Dedifferentiated amniotic fluid mesenchymal stem cell (primary cell): Measurements from ENCODE around the gene GLIS1.

Experiments used
- DNase-seq: peaks from one replicate; pipeline ENCODE4 v3.0.0-alpha.2; 2016; ENCODE audit errors: extremely low spot score

Gene GLIS1

GRCh38 chr1:53736290-53736689, 2.7 kb downstream of the GLIS1 start:
- no peak for DNase-seq

DNA sequence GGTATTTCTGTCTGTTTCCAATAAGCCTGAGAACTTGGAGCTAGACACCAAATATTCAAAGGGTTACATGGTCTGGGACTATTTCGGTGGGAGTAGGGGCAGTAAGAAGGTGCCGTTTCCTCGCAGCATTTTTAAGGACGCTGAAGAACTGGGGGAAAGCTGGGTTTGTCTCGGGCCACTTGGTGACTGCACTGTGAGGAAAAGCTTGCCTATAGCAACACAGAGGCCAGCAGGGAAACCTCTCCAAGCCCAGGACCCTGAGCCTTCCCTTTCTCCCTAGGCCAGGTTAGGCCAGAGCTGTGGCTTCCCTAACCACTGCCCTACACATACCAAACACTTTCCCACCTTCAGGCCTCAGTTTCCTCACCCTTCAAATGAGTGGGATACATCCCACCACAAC, 3.3 kb downstream of the GLIS1 start:
- DNase-seq, result no peak

- DNase-seq, result no peak
These were observed 3.7 kb downstream of the GLIS1 start for GRCh38 chr1:53735261-53735660.

DNA sequence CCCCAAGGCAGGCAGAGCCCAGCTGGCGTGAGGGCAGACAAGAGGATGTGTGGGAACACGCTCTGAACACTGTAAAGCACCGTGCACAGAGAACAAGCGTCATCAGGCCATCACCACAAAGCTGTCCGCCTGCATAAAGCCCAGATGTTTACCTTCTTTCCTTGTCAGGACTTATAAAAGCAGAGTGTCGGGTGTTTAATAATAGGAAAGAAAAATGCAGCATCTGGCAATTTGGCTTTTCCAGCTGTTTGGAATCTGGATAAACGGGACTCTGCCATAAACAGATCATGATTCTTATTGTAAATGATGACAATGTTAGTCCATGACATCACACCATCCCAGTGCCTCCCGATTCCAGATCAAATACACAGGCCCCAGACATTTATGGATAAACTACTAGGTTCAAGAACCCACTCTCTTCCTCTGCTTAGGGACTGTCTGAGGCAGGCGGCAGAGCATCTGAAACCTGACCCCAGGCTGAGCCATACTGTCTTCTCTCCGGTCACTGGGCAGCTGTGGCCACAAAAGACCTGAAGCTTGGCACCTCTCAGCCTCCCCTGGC, 4.2 kb downstream of the GLIS1 start:
- no peak for DNase-seq

GRCh38 chr1:53733975-53734649, 4.9 kb downstream of the GLIS1 start:
- no peak for DNase-seq

DNA sequence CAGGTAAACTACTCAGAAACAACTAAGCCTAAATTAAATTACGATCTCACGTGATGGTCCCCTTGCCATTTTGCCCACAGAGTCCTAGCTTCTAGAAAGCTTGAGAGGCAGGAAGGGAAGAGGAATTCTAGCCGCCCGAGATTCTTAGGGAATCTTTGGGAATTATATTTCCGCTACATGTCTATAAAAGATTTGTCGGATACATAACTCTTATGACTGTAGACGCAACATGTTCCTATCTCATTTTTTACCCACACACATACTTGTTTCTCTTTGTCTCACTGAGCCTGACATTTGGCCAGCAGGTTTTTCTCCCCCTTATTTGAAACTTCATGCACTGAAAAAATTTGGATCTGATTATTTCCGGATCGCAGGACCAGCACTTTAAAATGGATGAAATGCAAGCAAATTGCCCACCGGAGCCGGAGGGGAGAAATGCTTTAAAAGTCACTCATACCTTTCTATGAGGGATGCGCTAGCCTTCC, 5.5 kb downstream of the GLIS1 start:
- no peak for DNase-seq

DNA sequence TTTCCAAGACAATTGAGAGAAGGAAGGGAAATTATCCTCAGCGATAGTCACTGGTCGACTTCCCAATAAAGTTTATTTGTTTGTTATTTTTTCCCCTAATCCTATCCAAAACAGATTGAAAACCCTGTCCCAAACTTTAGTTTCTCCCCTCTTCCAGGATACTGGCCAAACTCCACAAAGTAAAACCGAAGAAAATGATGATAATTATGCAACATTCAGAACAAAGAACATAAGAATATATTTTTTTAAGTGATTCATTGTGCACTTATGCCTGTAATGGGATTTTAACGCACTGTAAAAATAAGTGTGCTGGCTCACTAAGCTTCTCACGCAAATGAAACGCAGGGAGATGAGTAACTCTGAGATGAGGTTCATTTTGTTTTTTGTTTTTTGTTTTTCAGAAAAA, 6.0 kb downstream of the GLIS1 start:
- peak; percentile 88 for DNase-seq

DNA sequence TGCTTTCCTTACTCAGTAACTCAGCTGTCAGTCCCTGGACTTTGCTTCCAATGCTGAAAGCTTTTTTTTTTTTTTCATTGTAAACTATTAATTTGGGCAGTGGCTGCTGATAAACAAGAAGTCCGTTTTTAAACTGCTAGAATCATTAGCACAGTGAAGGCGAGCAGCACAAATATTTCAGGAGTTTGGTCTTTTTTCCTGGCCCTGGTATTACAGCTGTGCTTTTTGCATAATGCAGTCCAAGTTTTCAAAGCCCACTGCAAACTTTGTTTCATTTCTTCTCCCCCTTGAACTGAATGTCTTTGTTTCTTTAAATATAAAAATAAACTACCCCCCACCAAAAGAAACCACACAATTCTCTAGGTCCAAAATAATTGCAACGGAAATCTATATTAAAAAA, 6.6 kb downstream of the GLIS1 start:
- no peak for DNase-seq

DNA sequence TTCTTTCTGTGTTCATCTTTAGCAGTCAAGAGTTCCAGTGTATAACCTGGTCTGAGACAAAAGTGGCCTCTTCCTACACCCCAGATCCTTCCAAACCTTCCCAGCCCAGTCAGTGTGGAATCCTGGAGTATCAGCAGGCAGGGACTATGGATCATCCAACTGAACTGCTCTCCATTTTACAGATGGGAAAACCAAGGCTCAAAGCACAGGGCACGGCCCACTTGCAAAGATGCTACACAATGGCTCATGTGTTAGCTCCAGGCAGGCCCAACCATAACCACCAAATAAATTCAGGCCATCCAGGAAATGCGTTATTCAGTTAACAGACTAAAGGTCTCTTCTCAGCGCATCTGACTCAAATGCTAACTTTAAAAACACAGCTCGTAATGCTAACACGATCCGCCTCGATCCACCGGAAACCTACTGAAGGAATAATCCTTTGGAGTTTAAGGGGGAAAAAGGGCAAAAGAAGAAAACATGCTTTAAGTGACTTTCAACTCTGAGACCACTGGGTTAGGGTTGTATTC, 7.1 kb downstream of the GLIS1 start:
- no peak for DNase-seq

DNA sequence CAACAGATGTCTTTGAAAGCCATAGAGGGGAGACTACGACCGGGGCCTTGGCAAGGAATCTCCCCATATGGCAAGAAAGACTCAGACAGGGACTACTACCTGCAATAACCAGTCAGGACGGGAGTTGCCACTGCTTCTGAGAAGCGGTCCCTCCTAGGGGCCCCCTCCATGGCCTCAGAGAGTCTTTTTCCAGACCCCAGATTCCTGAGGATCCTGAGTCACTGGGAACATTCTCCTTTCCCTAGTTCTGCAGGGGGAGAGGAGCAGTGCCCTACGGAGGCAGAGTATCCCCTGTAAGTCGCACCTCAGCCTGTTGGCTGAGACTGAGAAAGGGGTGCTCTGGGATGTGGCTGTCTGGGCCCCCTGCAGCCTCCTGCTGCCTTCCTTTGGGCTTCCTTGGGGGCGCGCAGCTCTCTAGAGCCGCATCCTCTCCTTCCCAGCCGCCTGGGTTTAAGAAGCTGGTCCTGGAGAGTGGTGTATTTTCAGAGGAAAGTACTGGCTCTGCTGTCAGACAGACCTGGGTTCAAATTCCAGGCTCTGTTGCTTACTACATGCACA, 7.8 kb downstream of the GLIS1 start:
- DNase-seq, result no peak

DNA sequence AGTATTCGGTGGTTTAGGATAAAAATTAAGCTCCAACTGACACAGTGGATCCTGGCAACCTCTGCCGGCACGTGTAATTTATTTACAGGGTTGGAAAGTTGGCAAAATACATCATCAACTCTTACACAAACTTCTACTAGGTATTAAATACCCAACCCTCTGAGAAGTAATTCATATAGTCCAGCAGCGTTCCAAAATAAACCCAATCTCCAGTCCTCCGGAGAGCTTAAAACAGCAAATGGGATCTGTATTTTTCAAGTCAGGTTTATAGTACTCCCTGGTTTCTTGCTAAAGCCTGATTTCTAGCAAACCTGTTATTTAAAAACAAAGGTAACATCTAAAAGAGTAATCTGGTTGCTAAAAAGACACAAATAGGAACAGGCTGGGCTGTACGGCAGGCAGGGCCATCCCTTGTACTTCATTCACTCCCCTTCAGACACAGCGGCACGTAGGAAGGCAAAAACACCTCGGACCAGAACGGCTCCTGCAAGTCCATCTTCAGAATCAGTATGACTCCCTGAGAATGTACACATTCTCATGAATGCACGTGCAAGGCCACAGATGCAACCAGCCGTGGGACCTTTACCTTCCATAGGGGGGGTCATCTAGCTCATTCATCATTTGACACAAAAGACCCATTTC, 8.6 kb downstream of the GLIS1 start:
- DNase-seq, result no peak

- peak; percentile 20 for DNase-seq
These were observed 9.3 kb downstream of the GLIS1 start for GRCh38 chr1:53729456-53730223.

DNA sequence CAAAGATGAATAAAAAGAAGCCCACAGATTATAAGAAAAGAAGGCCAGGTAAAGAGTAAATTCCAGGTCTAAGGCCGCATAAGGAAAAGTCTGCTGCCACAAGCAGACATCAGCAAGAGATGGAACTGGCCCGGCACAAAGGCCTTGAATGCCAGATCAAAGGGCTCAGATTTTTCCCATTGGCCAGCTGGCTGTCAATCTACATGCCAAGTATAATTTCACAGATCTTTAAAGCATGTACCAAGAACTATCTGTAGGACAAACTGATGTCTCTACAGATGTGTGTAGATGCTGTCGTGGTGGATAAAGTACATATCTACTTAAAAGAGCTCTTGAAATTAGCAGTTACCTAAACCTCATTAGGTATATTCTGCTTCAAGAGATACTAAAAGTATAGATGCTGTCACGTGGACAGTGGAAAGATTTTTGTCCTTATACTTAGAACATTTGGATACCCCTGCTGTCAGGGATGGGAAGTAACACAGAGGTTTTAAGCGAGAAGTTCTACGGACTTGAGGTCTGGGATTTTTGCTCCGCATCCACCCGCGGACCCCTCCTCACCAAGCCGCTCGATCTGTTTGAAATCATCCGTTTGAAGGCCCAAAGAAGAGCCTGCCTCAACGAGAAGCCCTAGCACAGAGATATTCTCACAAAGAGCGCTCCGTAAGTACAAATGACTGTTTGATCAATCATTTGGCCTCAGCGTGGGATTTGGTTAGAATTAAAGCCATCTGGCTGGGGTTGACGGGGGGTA, 10.1 kb downstream of the GLIS1 start:
- DNase-seq, result no peak

DNA sequence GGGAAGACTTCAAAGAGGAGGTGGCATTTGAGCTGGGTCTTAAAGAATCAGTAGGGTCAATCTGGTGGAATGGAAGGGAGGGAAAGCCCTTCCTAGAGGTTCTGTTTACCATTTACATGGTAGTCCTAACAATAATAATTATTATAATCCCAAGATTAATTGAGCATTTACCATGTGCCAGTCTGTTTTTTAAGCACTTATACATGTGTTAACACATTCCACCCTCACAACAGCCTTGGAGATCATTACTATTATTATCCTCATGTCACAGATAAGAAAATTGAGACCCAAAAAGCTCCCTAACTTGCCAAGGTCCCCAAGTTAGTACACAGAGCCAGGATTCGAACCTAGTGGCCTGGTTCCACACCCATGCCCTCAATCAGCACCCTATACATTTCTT, 10.8 kb downstream of the GLIS1 start:
- DNase-seq, result no peak

GRCh38 chr1:53727461-53728092, 11.4 kb downstream of the GLIS1 start:
- no peak for DNase-seq

DNA sequence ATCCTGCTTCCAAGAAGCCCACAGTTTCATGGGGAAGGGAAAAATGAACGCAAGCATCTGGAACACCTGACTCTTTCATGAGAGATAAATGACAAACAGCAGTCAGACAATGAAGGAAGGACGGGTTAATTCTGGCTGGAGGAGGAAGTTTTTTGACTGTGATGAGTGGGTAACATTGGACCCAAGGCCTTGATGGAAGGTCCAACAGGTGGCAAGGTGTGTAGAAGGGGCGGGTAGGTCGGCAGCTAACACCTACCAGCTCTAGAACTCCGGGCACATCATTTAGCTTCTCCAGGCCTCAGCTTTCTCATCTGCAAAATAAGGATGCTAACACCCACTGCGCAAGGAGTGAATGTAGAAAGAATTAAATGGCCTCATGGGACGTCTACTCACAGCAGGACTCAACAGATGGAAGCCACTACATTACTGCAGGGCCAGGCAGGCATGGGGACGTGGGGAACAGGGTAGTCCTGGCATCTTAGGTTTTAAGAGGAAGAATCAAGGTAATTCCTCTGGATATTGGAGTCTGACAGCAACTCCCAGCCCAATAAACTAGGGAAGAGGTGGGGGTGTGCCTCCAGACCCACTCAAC, 12.9 kb downstream of the GLIS1 start:
- no peak for DNase-seq

DNA sequence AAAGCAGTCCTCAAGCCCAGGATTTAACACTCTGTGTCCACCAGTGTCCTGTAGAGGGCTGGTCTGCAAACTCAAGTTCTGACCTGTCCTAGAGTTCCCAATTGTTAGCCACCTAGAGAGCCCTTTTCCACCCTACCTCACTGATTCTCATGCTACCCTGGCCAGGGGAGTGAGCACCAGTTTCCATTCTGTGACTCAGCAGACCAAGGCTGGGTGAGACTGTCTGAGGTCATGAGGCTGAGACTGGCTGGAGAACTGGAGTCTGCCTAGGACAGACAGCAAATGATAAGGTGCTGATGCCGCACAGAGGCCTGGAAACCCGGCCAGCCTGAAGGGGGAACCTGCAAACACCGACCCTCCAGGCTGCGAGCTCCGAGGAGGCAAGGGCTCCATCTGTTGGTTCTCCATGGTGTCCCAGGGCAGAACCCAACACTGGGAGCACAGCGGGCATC, 13.7 kb downstream of the GLIS1 start:
- DNase-seq, result no peak

GRCh38 chr1:53722025-53722424, 16.9 kb downstream of the GLIS1 start:
- no peak for DNase-seq

DNA sequence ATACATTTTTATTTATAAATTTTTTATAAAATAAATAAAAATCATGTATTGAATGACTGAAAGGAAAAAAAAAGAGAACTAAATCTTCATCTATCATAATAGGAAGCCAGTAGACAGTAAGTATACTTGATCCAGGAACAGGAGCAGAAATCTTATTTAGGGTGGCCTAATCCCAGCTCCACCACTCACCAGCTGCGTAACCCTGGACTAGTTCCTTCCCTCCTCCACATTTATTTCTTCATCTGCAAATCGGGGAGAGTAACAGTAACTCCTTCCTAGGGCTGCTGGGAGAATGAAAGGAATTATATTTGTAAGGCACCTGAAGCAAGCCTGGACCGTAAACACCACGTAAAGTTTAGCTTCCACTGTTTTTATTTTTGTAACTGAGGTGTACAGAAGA, 17.9 kb downstream of the GLIS1 start:
- DNase-seq, result no peak

GRCh38 chr1:53719469-53719868, 19.5 kb downstream of the GLIS1 start:
- no peak for DNase-seq
